ENCODE data around the gene FOXO6. TPM values are rescaled to one million over a fixed set of nuclear protein-coding genes. Genes with fewer than 3 reads are reported as not detected.

FOXO6 gene
- total and polyA plus RNA-seq, 9 of the 15 experiments (the other 6 are each of a cell fraction or from before 2014, with no cell fraction given) = 0.04 to 0.31 (median 0.12) TPM; not detected in 5

DNA sequence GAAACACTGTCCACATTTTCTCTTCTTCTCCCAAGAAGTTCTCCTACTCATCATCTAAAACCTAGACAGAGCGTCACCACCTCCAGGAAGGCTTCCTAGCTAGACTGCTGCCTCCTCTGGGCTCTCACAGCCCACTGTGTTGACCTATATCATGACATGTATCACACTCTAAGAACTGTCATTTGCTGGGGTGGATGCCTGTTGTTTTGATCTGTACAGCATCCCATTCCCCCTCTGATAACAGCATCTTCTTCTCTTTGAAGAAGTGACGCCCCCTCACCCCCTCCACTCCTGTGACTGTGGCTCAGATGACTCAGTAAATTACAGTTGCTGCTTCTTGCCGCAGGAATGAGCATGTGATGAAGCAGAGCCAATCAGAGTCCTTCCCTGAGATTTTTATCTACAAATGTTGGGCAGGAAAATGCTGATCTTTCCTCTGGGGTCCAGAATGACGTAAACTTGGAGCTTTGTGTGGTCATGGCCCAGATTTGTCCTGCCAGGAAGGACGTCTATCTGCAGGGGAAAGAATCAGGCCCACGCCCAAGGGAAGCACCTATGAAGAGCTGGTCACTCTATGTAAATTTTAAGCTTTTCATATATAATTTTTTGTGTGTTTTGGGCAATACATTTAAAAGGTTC, 28.0 kb upstream of the FOXO6 start (continued):
- TF ChIP-seq POLR3A (IDR thresholded peaks at IDR 0.05; ENCODE audit: borderline replicate concordance, extremely low read depth, insufficient read depth, insufficient read length) (no peak), ZNF23 (CRISPR knock-in tag; IDR thresholded peaks at IDR 0.05) (no peak), ZNF165 (CRISPR knock-in tag; IDR thresholded peaks at IDR 0.05; ENCODE audit: borderline replicate concordance) (no peak), ZBTB1 (CRISPR knock-in tag; IDR thresholded peaks at IDR 0.05; ENCODE audit: borderline replicate concordance, low read depth) (no peak), ZNF146 (CRISPR knock-in tag; IDR thresholded peaks at IDR 0.05; ENCODE audit: unreplicated experiment) (no peak), SMAD3 (CRISPR knock-in tag; conservative IDR thresholded peaks at IDR 0.05) (no peak), SIX5 (IDR thresholded peaks at IDR 0.05; ENCODE audit: borderline replicate concordance in 1 of 2, insufficient read depth in 1 of 2, low read depth in 1 of 2, low read length in 2 of 2) (no peak), RAD51 (IDR thresholded peaks at IDR 0.05; ENCODE audit: borderline replicate concordance, low read depth) (peak; percentile 83), ZNF778 (CRISPR knock-in tag; IDR thresholded peaks at IDR 0.05) (no peak)
- TF ChIP-seq, protein P1, sequence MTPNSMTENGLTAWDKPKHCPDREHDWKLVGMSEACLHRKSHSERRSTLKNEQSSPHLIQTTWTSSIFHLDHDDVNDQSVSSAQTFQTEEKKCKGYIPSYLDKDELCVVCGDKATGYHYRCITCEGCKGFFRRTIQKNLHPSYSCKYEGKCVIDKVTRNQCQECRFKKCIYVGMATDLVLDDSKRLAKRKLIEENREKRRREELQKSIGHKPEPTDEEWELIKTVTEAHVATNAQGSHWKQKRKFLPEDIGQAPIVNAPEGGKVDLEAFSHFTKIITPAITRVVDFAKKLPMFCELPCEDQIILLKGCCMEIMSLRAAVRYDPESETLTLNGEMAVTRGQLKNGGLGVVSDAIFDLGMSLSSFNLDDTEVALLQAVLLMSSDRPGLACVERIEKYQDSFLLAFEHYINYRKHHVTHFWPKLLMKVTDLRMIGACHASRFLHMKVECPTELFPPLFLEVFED (CRISPR knock-in tag; conservative IDR thresholded peaks at IDR 0.05) = no peak
- TF ChIP-seq, protein P2, sequence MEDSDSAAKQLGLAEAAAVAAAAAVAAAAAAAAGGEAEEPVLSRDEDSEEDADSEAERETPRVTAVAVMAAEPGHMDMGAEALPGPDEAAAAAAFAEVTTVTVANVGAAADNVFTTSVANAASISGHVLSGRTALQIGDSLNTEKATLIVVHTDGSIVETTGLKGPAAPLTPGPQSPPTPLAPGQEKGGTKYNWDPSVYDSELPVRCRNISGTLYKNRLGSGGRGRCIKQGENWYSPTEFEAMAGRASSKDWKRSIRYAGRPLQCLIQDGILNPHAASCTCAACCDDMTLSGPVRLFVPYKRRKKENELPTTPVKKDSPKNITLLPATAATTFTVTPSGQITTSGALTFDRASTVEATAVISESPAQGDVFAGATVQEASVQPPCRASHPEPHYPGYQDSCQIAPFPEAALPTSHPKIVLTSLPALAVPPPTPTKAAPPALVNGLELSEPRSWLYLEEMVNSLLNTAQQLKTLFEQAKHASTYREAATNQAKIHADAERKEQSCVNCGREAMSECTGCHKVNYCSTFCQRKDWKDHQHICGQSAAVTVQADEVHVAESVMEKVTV (CRISPR knock-in tag; IDR thresholded peaks at IDR 0.05) = no peak
- TF ChIP-seq, protein P3, sequence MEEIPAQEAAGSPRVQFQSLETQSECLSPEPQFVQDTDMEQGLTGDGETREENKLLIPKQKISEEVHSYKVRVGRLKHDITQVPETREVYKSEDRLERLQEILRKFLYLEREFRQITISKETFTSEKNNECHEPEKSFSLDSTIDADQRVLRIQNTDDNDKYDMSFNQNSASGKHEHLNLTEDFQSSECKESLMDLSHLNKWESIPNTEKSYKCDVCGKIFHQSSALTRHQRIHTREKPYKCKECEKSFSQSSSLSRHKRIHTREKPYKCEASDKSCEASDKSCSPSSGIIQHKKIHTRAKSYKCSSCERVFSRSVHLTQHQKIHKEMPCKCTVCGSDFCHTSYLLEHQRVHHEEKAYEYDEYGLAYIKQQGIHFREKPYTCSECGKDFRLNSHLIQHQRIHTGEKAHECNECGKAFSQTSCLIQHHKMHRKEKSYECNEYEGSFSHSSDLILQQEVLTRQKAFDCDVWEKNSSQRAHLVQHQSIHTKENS (CRISPR knock-in tag; IDR thresholded peaks at IDR 0.05) = no peak
- TF ChIP-seq, protein P4, sequence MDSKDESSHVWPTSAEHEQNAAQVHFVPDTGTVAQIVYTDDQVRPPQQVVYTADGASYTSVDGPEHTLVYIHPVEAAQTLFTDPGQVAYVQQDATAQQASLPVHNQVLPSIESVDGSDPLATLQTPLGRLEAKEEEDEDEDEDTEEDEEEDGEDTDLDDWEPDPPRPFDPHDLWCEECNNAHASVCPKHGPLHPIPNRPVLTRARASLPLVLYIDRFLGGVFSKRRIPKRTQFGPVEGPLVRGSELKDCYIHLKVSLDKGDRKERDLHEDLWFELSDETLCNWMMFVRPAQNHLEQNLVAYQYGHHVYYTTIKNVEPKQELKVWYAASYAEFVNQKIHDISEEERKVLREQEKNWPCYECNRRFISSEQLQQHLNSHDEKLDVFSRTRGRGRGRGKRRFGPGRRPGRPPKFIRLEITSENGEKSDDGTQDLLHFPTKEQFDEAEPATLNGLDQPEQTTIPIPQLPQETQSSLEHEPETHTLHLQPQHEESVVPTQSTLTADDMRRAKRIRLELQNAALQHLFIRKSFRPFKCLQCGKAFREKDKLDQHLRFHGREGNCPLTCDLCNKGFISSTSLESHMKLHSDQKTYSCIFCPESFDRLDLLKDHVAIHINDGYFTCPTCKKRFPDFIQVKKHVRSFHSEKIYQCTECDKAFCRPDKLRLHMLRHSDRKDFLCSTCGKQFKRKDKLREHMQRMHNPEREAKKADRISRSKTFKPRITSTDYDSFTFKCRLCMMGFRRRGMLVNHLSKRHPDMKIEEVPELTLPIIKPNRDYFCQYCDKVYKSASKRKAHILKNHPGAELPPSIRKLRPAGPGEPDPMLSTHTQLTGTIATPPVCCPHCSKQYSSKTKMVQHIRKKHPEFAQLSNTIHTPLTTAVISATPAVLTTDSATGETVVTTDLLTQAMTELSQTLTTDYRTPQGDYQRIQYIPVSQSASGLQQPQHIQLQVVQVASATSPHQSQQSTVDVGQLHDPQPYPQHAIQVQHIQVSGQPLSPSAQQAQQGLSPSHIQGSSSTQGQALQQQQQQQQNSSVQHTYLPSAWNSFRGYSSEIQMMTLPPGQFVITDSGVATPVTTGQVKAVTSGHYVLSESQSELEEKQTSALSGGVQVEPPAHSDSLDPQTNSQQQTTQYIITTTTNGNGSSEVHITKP (IDR thresholded peaks at IDR 0.05; ENCODE audit: partially characterized antibody) = no peak
- TF ChIP-seq, protein P5, sequence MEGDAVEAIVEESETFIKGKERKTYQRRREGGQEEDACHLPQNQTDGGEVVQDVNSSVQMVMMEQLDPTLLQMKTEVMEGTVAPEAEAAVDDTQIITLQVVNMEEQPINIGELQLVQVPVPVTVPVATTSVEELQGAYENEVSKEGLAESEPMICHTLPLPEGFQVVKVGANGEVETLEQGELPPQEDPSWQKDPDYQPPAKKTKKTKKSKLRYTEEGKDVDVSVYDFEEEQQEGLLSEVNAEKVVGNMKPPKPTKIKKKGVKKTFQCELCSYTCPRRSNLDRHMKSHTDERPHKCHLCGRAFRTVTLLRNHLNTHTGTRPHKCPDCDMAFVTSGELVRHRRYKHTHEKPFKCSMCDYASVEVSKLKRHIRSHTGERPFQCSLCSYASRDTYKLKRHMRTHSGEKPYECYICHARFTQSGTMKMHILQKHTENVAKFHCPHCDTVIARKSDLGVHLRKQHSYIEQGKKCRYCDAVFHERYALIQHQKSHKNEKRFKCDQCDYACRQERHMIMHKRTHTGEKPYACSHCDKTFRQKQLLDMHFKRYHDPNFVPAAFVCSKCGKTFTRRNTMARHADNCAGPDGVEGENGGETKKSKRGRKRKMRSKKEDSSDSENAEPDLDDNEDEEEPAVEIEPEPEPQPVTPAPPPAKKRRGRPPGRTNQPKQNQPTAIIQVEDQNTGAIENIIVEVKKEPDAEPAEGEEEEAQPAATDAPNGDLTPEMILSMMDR (IDR thresholded peaks at IDR 0.05 in 2 of 3, conservative IDR thresholded peaks at IDR 0.05 in 1 of 3; ENCODE audit: insufficient read depth in 2 of 3, low read depth in 1 of 3, low read length in 3 of 3) = no peak

Measured in K562 (cell line).